GM18909 (cell line): ENCODE results near the gene FCHO1.

Experiments
- ATAC-seq: cut with Tn5 transposase; IDR thresholded peaks from one replicate; pipeline ENCODE4 v1.9.1; 2021; ENCODE audit warnings: mild to moderate bottlenecking; ENCODE audit not compliant: unreplicated experiment, poor library complexity

The FCHO1 gene

GRCh38 chr19:17817668-17818363 is 66.5 kb downstream of the FCHO1 start:
- ATAC-seq, result no peak

GRCh38 chr19:17821190-17821589 is 69.9 kb downstream of the FCHO1 start, which contains the start of gene INSL3:
TSS of gene INSL3 (minus strand) at chr19:17821519. CDS start at chr19:17821506, 13 bp downstream.
- ATAC-seq, result no peak

- no peak for ATAC-seq
These were observed 73.1 kb downstream of the FCHO1 start for GRCh38 chr19:17824339-17824738.

GRCh38 chr19:17826508-17827056 is 75.3 kb downstream of the FCHO1 start:
- ATAC-seq, result no peak

GRCh38 chr19:17829855-17830566 is 78.7 kb downstream of the FCHO1 start:
- ATAC-seq, result no peak

DNA sequence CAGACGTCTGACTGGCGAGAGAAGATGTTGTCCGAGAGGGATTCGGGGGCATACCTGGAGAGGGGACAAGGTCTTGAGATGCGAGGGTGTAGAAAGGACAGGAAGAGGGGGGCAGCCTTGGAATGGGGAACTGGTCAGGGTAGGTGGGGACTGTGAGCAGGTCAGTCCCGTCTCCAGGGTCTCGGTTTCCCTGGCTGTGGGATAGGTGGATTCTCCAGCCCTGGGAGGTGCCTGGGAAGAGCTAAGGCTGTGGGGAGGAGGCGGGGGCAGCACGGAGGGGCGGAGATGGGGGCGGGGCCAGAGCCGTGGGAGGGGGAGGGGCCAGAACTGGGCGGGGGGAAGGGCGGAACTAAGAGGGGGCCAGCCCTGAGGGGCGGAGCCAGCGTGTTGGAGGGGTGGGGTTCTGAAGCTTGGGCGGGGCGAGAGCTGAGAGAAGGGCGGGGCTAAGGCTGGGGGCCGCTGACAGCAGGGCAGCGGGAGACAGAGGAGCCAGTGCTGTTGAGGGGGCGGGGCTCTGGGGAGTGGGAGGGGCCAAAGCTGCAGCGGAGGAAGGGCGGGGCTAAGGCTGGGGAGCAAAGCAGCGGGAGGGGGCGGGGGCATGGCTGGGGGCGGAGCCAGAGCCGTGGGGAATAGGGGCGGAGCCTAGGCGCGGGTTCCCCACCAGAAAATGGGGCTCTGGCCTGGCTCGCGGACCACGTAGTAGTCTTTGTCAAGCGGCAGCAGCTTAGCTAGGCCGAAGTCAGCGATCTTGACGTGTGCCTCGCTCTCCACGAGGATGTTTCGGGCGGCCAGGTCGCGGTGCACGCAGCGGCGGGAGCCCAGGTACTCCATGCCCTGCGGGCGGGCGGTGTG is 79.5 kb downstream of the FCHO1 start:
- ATAC-seq, result no peak

- ATAC-seq, result no peak
These were observed 80.2 kb downstream of the FCHO1 start for GRCh38 chr19:17831419-17831888.

DNA sequence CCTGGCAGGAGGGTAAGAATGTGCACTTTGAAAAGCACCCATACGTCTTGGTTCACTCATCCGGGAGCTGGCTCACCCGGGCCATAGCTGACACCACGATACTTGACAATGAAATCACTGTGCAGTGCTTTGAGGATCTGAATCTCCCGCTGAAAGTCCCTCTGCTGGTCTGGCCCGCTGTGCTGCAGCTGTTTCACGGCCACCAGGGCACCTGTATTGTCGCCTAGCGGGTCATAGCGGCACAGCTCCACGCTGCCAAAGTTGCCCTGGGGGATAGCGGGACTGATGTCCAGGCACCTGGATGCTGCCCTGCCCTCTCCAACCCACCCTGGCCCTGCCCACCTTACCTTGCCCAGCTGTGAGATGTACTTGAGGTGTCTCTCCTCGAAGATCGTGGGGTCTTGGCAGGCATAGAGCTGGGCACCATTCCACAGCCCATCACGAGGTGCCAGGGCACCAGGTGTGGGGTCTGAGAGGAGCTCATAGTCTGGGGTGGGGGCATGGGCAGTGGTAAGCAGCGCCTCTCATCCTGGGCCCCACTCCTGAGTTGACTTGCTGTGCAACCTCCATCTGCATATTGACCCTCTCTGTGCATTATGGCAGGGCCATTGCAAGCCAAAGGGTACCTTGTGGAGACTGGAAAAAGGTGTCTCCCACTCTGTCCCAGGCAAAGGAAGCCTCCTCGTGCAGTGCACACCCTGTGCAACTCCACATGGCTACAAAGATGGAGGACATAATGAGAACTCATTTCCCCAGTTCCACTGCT is 81.3 kb downstream of the FCHO1 start:
- ATAC-seq, result no peak

DNA sequence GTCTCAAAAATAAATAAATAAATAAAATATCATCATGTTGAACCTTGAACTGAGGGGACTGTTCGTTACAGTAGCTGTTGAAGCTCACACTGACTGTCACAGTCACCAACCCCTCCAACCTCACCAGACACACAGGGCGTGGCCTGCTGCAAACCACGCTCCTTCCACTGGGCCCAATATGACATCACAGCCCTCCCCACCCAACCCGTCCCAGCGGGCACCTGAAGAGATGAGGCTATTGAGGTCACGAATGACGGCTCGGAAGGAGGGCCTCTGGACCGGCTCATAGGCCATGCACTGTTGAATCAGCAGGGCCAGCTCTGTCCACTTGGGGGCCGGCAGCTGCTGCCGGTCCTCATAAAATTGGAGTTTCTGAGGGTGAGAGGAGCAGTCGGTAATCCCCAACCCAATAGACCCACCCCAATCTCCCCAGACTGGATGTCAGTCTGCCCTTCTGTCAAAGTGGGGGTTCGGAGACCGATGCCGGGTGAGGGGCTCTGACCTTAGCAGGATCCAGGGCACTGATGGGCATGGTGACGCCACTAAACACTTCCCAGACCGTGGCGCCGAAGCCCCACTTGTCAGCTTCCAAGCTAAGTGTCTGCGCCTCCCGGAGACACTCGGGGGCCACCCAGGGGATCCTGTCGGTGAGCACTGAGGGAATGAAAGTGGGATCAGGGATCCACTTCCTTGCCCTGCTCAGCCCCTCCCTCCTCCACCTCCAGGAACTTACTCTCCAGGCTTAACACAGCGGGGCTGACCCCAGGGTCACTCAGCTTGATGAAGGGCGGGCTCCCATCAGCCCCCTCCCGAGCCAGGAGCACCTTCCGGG is 83.3 kb downstream of the FCHO1 start:
- no peak for ATAC-seq

GRCh38 chr19:17835182-17836006 is 84.1 kb downstream of the FCHO1 start:
- ATAC-seq, result no peak

GRCh38 chr19:17836530-17836929 is 85.3 kb downstream of the FCHO1 start:
- ATAC-seq, result no peak

DNA sequence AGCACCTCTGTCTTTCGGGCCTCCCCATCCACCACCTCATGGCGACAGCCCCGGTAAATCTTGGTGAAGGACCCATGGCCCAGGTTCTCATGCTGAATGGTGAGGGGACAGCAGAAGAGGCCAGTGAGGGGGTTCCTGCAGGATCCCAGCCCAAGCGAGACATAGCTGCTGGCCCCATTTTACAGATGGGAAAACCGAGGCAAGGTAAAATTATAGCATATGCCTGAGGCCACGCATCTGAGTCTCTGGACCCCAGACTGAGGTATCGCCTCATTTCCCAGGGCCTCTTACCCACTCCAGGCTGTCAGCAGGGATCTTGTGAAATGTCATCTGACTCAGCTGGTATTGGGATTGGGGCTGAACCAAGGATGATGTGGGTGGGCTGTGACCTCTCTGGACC is 86.7 kb downstream of the FCHO1 start:
- ATAC-seq, result no peak
